Measurements from ENCODE around the gene LSMEM2. TPM values are rescaled to one million over a fixed set of nuclear protein-coding genes. Genes with fewer than 3 reads are reported as not detected.

Gene LSMEM2
- total and polyA plus RNA-seq, 2 experiments from 2014 or later = 0.59 to 0.86 TPM

GRCh38 chr3:50293079-50293801 lies 14.4 kb downstream of the LSMEM2 start:
- Histone ChIP-seq H3K4me2 (peak overlapping the region; percentile 81), H3K36me3 (ENCODE audit: insufficient read depth) (no peaks in the 10 kb centered on the region; the same call in 1 of the 2 replicates), H3K9me2 (ENCODE audit: insufficient read depth) (no peaks in the 10 kb centered on the region), H3K4me1 (ENCODE audit: insufficient read depth) (peaks cover 7% of the 10 kb centered on the region), H3F3A (replicated peaks; ENCODE audit: low read depth) (0 out of 2 replicates have a peak, but pooled peaks cover 1% of the 10 kb centered on the region), H3K27me3 (ENCODE audit: insufficient read depth) (no peaks in the 10 kb centered on the region), H2AFZ (peak overlapping the region; percentile 89), H3K27ac (ENCODE audit: low read depth) (peak overlapping the region; percentile 76; the same call in 1 of the 2 replicates), H3K4me3 (peak overlapping the region; percentile 47), H3K79me2 (replicated peaks; ENCODE audit: insufficient read depth) (peaks cover 17% of the 10 kb centered on the region), H4K20me1 (replicated peaks; ENCODE audit: insufficient read depth) (no peaks in the 10 kb centered on the region)
- Mint-ChIP-seq H3K4me3 (peak overlapping the region; percentile 86), H3K36me3 (ENCODE audit: low read depth) (peaks cover 32% of the 10 kb centered on the region), H3K4me1 (peaks cover 14% of the 10 kb centered on the region), H3K27me3 (ENCODE audit: insufficient read depth, low read depth, poor library complexity) (peaks cover 11% of the 10 kb centered on the region), H3K27ac (peak overlapping the region; percentile 98), H3K9me3 (no peaks in the 10 kb centered on the region)
- ATAC-seq = no peak
- no peak for DNase-seq (ENCODE audit: low spot score)
- TF ChIP-seq JUNB (IDR thresholded peaks at IDR 0.05; ENCODE audit: unreplicated experiment) (no peak), REST (IDR thresholded peaks at IDR 0.05; ENCODE audit: unreplicated experiment) (no peak), ZNF462 (CRISPR knock-in tag; IDR thresholded peaks at IDR 0.05) (no peak), ETS1 (IDR thresholded peaks at IDR 0.05) (no peak), EZH2 (IDR thresholded peaks at IDR 0.05; ENCODE audit: low read depth, unreplicated experiment) (no peak), CREB1 (CRISPR knock-in tag; IDR thresholded peaks at IDR 0.05; ENCODE audit: low read depth) (no peak), EZH2phosphoT487 (IDR thresholded peaks at IDR 0.05; ENCODE audit: unreplicated experiment) (no peak), NANOG (IDR thresholded peaks at IDR 0.05; ENCODE audit: borderline replicate concordance) (no peak), STAT1 (IDR thresholded peaks at IDR 0.05; ENCODE audit: unreplicated experiment) (no peak), POLR2AphosphoS5 (IDR thresholded peaks at IDR 0.05; ENCODE audit: low read depth) (no peak), ZNF331 (CRISPR knock-in tag; IDR thresholded peaks at IDR 0.05; ENCODE audit: low read depth) (no peak), ZNF114 (CRISPR knock-in tag; IDR thresholded peaks at IDR 0.05) (no peak), CTCF (conservative IDR thresholded peaks at IDR 0.05; ENCODE audit: low read depth in 2 of 2) (no peak)

Measured in GM23338 (cell line).